ENCODE data around the gene S100Z. TPM values are rescaled to one million over a fixed set of nuclear protein-coding genes. Genes with fewer than 3 reads are reported as not detected.
A peak's percentile ranks its signal among the peaks of the same experiment; 100 is the strongest.
"Not testable (repeated sequence)": the region's sequence is repeated elsewhere in the genome, so short reads cannot be mapped to it uniquely, and the experiment has no call there.

S100Z gene
- total RNA-seq: under 1 TPM in 2 of 8 experiments, not detected in 6; 0.24 to 0.43 TPM

- in situ Hi-C loops (cut with MboI; ENCODE audit: low pct_unique_long_range_greater_than_20kb in 2 of 9, low sequenced_read_pairs in 9 of 9, unreplicated experiment in 9 of 9): loop anchor here in 1 of 9 experiments (25.0 kb wide), 1 partner anchor 163 kb away; no protein-coding TSS in a partner anchor
- H3K27ac ChIP-seq: no peak within 1 kb of the TSS
- no peak within 1 kb of the TSS for H3K4me3 ChIP-seq
- ATAC-seq (replicated peaks in 6 of 8): no peak
- H3K4me1 ChIP-seq (replicated peaks in 1 of 2): no peaks in the 10 kb centered on the region
- 48 to 100% (median 75%) methylated on average over 1 to 12 of the region's 18 CpGs for WGBS, 10 experiments
Measured at GRCh38 chr5:76849419-76850291, at the start of gene S100Z. Gene S100Z, plus strand, starts transcription at chr5:76850014. Its CDS starts 25,346 bp downstream, at chr5:76875360.

DNA sequence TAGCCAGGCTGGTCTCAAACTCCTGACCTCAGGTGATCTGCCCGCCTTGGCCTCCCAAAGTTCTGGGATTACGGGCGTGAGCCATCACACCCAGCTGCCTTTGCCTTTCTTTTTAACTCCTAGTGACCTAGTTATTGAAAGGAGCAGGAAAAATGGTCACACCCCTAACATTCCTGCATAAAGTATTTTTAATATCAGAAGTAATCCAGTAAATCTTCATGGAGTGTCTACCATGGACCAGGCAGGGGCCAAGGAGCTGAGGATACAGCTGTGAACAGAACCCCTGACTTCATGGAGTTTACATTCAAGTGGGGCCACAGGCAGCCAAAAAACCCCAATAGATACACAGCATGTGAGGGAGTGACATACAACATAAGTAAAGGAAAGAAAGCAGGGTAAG, 49.2 kb upstream of the S100Z start:
- in situ Hi-C loops (cut with MboI; ENCODE audit: low pct_unique_long_range_greater_than_20kb in 2 of 9, low sequenced_read_pairs in 9 of 9, unreplicated experiment in 9 of 9): no loop called here
- WGBS, 10 experiments: 78 to 100% (median 98%) methylated on average over 1 to 3 of the region's 3 CpGs; no CpG with 5 or more reads in 6 of the 10 experiments

GRCh38 chr5:76801159-76801802, 48.5 kb upstream of the S100Z start:
- ATAC-seq (replicated peaks in 6 of 8): no peak
- in situ Hi-C loops (cut with MboI; ENCODE audit: low pct_unique_long_range_greater_than_20kb in 2 of 9, low sequenced_read_pairs in 9 of 9, unreplicated experiment in 9 of 9): no loop called here
- no peak overlapping the region for H3K27ac ChIP-seq
- H3K4me1 ChIP-seq (replicated peaks in 1 of 2): peaks cover 10 to 17% of the 10 kb centered on the region in 2 donors
- WGBS, 10 experiments: 10 to 100% (median 50%) methylated on average over 1 to 4 of the region's 4 CpGs; no CpG with 5 or more reads in 1 of the 10 experiments
- no peak overlapping the region for H3K4me3 ChIP-seq

More for the DNA sequence above, 49.2 kb upstream of the S100Z start:
- Histone ChIP-seq H3K4me3 (no peak overlapping the region), H3K4me1 (replicated peaks in 1 of 2) (peaks cover 3 to 10% of the 10 kb centered on the region in 2 donors), H3K27ac (no peak overlapping the region)
- peak in 2 of 8 experiments; percentile 28 to 58 for ATAC-seq (replicated peaks in 6 of 8)

DNA sequence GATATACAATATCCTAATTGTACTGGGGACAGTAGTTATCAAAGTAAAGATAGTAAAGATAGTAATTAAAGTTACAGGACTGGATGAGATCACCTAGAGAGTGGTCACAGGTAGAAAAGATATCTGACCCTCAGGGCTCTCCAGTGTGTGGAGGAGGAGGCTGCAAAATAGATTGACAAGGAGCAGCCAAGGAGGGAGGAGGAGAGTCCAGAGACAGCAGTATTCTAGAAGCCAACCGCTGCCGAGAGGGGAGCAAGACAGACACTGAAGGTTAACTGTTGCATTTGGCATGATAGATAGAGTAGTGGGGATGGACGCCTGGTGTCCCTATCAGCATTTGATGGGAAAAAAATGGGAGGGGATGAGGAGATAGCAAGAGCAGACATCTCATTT, 48.0 kb upstream of the S100Z start:
- H3K4me1 ChIP-seq (replicated peaks in 1 of 2): peaks cover 13 to 21% of the 10 kb centered on the region in 2 donors
- ATAC-seq (replicated peaks in 6 of 8): no peak
- in situ Hi-C loops (cut with MboI; ENCODE audit: low pct_unique_long_range_greater_than_20kb in 2 of 9, low sequenced_read_pairs in 9 of 9, unreplicated experiment in 9 of 9): no loop called here
- 71 to 100% (median 90%) methylated on average over 1 to 3 of the region's 3 CpGs; no CpG with 5 or more reads in 3 of the 10 experiments for WGBS, 10 experiments
- no peak overlapping the region for H3K27ac ChIP-seq
- no peak overlapping the region for H3K4me3 ChIP-seq

- Histone ChIP-seq H3K4me3 (no peak overlapping the region), H3K4me1 (replicated peaks in 1 of 2) (peaks cover 29 to 40% of the 10 kb centered on the region in 2 donors), H3K27ac (no peak overlapping the region)
- WGBS, 10 experiments: 77 to 100% (median 95%) methylated on average over 1 to 5 of the region's 8 CpGs; no CpG with 5 or more reads in 2 of the 10 experiments
- in situ Hi-C loops (cut with MboI; ENCODE audit: low pct_unique_long_range_greater_than_20kb in 2 of 9, low sequenced_read_pairs in 9 of 9, unreplicated experiment in 9 of 9): no loop called here
- ATAC-seq (replicated peaks in 6 of 8): no peak
Measured at GRCh38 chr5:76804266-76804665, 45.5 kb upstream of the S100Z start.

DNA sequence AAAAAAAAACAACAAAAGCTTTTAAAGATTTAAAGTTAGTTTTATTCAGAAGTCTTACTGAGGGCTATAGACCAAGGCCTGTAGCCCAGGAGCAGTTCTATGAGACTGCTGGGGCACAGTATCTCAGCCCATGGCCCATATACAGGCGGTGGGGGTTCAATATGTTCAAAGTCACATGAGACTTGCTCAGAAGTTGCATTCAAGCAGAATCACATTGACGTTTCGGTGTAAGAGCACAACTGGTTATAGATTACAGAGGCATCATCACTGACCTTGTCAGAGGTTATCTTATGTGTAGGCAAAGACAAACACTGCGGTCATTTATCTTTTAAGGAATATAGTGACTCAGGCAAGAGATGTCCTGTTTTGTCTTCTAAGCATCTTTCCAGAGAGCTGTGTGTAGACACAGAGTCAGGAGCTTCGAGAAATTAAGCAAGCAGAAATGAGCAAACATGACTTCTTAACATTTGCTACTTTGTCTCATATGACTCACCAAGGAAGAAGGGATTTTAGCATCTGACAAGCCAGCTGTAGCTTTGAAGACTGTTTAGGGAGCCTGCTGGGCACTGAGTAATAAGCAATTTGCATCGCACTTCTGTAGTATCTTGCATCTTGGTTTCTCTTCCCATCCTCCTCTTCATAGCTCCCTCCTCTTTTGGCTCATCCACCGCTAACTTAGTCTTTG, 43.9 kb upstream of the S100Z start:
- WGBS, 10 experiments: 0 to 60% (median 38%) methylated on average over 1 to 7 of the region's 7 CpGs; no CpG with 5 or more reads in 1 of the 10 experiments
- no peak overlapping the region for H3K4me3 ChIP-seq
- H3K4me1 ChIP-seq (replicated peaks in 1 of 2): peaks cover 29 to 33% of the 10 kb centered on the region in 2 donors
- peak overlapping the region; percentile 38 to 55 for H3K27ac ChIP-seq
- ATAC-seq (replicated peaks in 6 of 8): peak; percentile 53 to 95 (median 66)
- in situ Hi-C loops (cut with MboI; ENCODE audit: low pct_unique_long_range_greater_than_20kb in 2 of 9, low sequenced_read_pairs in 9 of 9, unreplicated experiment in 9 of 9): no loop called here

- in situ Hi-C loops (cut with MboI; ENCODE audit: low pct_unique_long_range_greater_than_20kb in 2 of 9, low sequenced_read_pairs in 9 of 9, unreplicated experiment in 9 of 9): no loop called here
- WGBS, 10 experiments: 6 to 78% (median 18%) methylated on average over 1 to 3 of the region's 3 CpGs; no CpG with 5 or more reads in 2 of the 10 experiments
Measured at GRCh38 chr5:76807296-76807695, 42.5 kb upstream of the S100Z start.

GRCh38 chr5:76808141-76808691, 41.6 kb upstream of the S100Z start:
- in situ Hi-C loops (cut with MboI; ENCODE audit: low pct_unique_long_range_greater_than_20kb in 2 of 9, low sequenced_read_pairs in 9 of 9, unreplicated experiment in 9 of 9): no loop called here
- no peak overlapping the region for H3K4me3 ChIP-seq
- WGBS, 10 experiments: 0 to 100% (median 40%) methylated on average over 1 to 3 of the region's 5 CpGs; no CpG with 5 or more reads in 1 of the 10 experiments
- H3K4me1 ChIP-seq (replicated peaks in 1 of 2): peaks cover 29 to 33% of the 10 kb centered on the region in 2 donors
- peak; percentile 28 to 91 (median 84) for ATAC-seq (replicated peaks in 6 of 8)
- peak overlapping the region; percentile 78 to 89 for H3K27ac ChIP-seq

More at GRCh38 chr5:76807296-76807695, 42.5 kb upstream of the S100Z start:
- Histone ChIP-seq H3K27ac (peak overlapping the region; percentile 53 to 89), H3K4me1 (replicated peaks in 1 of 2) (peaks cover 29 to 33% of the 10 kb centered on the region in 2 donors), H3K4me3 (no peak overlapping the region)
- peak in 7 of 8 experiments; percentile 5 to 38 (median 31) for ATAC-seq (replicated peaks in 6 of 8)

DNA sequence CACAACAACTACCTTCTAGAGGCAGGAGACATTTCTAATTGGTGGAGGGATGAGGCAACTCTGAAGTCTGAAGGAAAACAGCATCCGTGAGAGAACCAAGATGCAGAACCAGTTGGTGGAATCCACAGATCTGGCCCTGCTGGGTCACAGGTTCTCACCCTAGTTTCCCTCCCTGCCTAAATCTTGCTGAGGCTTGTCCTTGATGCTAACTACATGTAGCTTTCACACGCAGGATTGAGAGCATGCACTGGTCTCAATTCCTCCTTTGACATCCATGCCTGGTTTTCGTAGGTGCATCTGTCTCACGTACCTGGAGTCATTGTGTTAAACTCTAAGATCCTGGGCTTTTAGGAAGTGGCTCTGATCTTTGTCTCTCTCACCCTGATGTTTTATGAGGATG, 40.7 kb upstream of the S100Z start:
- H3K4me3 ChIP-seq: no peak overlapping the region
- no peak for ATAC-seq (replicated peaks in 6 of 8)
- in situ Hi-C loops (cut with MboI; ENCODE audit: low pct_unique_long_range_greater_than_20kb in 2 of 9, low sequenced_read_pairs in 9 of 9, unreplicated experiment in 9 of 9): no loop called here
- H3K27ac ChIP-seq: peak overlapping the region in 1 of 2 donors; percentile 89
- peaks cover 29 to 33% of the 10 kb centered on the region in 2 donors for H3K4me1 ChIP-seq (replicated peaks in 1 of 2)
- 60 to 100% (median 96%) methylated on average over 1 to 4 of the region's 4 CpGs; no CpG with 5 or more reads in 1 of the 10 experiments for WGBS, 10 experiments

DNA sequence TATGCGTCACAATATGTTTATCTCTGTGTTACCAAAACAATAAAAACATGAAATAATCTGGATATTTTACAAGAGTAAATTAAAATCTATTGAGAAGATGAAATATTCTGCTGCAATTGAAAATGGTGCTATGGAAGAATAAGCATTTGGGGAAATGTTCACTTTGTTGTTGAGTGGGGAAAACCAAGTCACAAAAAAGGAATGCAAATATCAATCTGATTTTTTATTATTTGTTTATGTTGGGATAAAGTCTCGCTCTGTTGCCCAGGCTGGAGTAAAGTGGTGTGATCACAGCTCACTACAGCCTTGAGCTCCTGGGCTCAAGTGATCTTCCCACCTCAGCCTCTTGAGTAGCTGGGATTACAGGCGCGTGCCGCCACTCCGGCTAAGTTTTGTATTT, 39.6 kb upstream of the S100Z start:
- H3K27ac ChIP-seq: no peak overlapping the region
- no peak for ATAC-seq (replicated peaks in 6 of 8)
- H3K4me1 ChIP-seq (replicated peaks in 1 of 2): peaks cover 29 to 33% of the 10 kb centered on the region in 2 donors
- no peak overlapping the region for H3K4me3 ChIP-seq
- in situ Hi-C loops (cut with MboI; ENCODE audit: low pct_unique_long_range_greater_than_20kb in 2 of 9, low sequenced_read_pairs in 9 of 9, unreplicated experiment in 9 of 9): no loop called here
- WGBS, 10 experiments: 43 to 100% (median 89%) methylated on average over 1 to 6 of the region's 6 CpGs; no CpG with 5 or more reads in 2 of the 10 experiments

GRCh38 chr5:76811214-76811613, 38.6 kb upstream of the S100Z start:
- ATAC-seq (replicated peaks in 6 of 8): no peak
- in situ Hi-C loops (cut with MboI; ENCODE audit: low pct_unique_long_range_greater_than_20kb in 2 of 9, low sequenced_read_pairs in 9 of 9, unreplicated experiment in 9 of 9): no loop called here
- Histone ChIP-seq H3K27ac (no peak overlapping the region), H3K4me1 (replicated peaks in 1 of 2) (peaks cover 20 to 24% of the 10 kb centered on the region in 2 donors), H3K4me3 (no peak overlapping the region)
- whole genome bisulfite sequencing, 10 experiments: 90 to 100% (median 91%) methylated on average over 2 to 3 of the region's 5 CpGs; no CpG with 5 or more reads in 7 of the 10 experiments

DNA sequence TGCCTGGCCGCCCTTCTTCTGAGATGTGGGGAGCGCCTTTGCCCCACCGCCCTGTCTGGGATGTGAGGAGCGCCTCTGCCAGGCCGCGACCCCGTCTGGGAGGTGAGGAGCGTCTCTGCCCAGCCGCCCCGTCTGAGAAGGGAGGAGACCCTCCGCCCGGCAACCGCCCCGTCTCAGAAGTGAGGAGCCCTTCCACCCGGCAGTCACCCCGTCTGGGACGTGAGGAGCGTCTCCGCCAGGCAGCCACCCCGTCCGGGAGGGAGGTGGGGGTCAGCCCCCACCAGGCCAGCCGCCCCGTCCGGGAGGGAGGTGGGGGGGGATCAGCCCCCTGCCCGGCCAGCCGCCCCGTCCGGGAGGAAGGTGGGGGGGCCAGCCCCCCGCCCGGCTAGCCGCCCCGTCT, 37.6 kb upstream of the S100Z start:
- WGBS, 10 experiments: 100% methylated on average over 1 of the region's 32 CpGs; no CpG with 5 or more reads in 9 of the 10 experiments
- in situ Hi-C loops (cut with MboI; ENCODE audit: low pct_unique_long_range_greater_than_20kb in 2 of 9, low sequenced_read_pairs in 9 of 9, unreplicated experiment in 9 of 9); H3K27ac ChIP-seq; H3K4me3 ChIP-seq; ATAC-seq (replicated peaks in 6 of 8): not testable (repeated sequence)
- H3K4me1 ChIP-seq (replicated peaks in 1 of 2): peaks cover 13 to 16% of the 10 kb centered on the region in 2 donors

Data from motor neuron (in vitro differentiated cells).